ENCODE results near the gene SMG6.
A peak's percentile ranks its signal among the peaks of the same experiment; 100 is the strongest.

The SMG6 gene

DNA sequence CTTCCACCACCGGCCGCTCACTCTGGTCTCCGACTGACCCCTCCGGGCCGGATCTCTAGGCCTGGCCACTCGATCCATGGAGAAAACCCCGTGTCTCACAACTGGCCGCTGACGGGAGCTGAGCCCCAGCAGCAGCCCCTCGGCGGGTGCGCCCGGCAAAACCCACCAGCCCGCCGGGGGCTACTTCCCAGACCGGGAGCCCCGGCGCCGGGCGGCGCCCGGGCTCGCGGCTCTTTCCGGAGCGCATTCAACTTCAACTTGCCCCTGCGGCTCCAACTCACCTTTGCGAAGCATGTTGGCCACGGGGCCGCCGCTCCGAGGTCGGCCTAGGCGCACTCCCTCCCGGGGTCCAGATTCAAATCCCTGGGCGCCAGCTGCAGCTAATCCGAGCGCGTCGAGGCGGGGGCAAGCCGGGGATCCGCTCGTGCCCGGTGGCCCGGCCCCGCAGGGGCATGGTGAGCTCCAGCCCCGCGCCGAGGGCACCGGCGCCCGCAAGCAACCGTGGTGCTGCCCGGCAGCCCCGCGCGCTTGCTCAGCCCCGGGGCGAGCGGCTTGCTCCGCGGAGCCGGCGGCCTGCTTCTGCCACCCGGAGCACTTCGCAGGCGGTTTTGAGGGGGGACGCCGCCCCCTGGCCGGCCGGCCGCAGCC is 278.9 kb downstream of the SMG6 start:
- no peak for DNase-seq (ENCODE audit: low read depth)
- no peak overlapping the region for H3K4me3 ChIP-seq (ENCODE audit: low read depth, low read length)

DNA sequence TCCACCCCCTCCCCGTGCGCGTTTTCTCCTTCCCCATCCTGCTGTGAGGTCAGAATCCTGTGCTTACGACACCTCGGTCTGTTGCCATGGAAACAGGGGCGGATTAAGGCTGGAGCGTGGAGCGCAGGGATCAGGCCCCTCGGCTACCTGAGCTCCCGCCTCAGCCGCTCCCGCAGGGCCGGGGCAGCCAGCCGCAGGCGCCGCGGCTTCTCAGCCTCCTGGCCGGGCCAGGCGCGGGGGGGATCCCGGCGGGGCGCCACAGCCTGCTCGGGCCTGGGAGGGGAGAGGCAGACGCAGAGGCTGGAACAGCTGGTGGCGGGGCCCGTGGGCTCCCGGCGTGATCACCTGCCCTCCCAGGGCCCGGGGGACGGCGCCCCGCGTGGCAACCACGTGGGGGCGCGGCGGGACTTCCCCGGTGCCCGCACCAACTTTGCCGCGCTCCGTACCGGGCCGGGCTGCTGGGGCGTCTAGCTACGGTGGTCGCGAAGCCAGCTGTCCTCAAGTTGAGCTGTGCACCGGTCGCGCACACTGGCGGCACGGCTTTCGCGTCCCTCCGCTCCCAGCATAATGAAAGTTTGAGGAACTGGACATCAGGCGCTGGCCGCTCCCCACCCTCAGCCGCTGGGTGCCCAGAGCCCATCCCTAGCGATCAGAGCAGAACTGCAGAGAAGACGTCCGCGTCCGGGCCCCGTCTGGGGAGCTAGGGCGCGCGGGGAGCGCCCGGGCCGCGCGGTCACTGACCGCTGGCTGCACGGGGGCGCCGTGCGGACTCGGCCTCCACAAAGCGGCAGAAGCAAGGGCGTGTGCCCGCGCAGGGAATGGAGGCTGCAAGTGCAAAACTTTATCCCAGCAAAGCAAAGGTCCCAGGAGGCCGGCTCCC is 279.7 kb downstream of the SMG6 start:
- TF ChIP-seq, protein P1, sequence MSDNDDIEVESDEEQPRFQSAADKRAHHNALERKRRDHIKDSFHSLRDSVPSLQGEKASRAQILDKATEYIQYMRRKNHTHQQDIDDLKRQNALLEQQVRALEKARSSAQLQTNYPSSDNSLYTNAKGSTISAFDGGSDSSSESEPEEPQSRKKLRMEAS (IDR thresholded peaks at IDR 0.05; ENCODE audit: low read depth, low read length), result no peak
- no peak for TF ChIP-seq MYC (IDR thresholded peaks at IDR 0.05; ENCODE audit: low read depth, low read length)
- TF ChIP-seq, protein P2, sequence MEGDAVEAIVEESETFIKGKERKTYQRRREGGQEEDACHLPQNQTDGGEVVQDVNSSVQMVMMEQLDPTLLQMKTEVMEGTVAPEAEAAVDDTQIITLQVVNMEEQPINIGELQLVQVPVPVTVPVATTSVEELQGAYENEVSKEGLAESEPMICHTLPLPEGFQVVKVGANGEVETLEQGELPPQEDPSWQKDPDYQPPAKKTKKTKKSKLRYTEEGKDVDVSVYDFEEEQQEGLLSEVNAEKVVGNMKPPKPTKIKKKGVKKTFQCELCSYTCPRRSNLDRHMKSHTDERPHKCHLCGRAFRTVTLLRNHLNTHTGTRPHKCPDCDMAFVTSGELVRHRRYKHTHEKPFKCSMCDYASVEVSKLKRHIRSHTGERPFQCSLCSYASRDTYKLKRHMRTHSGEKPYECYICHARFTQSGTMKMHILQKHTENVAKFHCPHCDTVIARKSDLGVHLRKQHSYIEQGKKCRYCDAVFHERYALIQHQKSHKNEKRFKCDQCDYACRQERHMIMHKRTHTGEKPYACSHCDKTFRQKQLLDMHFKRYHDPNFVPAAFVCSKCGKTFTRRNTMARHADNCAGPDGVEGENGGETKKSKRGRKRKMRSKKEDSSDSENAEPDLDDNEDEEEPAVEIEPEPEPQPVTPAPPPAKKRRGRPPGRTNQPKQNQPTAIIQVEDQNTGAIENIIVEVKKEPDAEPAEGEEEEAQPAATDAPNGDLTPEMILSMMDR (IDR thresholded peaks at IDR 0.05; ENCODE audit: low read depth, low read length), result no peak
- no peak for TF ChIP-seq POLR2A (IDR thresholded peaks at IDR 0.05; ENCODE audit: extremely low read depth, insufficient read length)
- peak; percentile 49 for DNase-seq (ENCODE audit: low read depth)
- no peak overlapping the region for H3K4me3 ChIP-seq (ENCODE audit: low read depth, low read length)

More for the DNA sequence above, 278.9 kb downstream of the SMG6 start:
- TF ChIP-seq, protein P2 (IDR thresholded peaks at IDR 0.05; ENCODE audit: low read depth, low read length), result no peak
- no peak for TF ChIP-seq MYC (IDR thresholded peaks at IDR 0.05; ENCODE audit: low read depth, low read length)
- TF ChIP-seq POLR2A (IDR thresholded peaks at IDR 0.05; ENCODE audit: extremely low read depth, insufficient read length), result no peak
- TF ChIP-seq, protein P1 (IDR thresholded peaks at IDR 0.05; ENCODE audit: low read depth, low read length), result no peak

DNA sequence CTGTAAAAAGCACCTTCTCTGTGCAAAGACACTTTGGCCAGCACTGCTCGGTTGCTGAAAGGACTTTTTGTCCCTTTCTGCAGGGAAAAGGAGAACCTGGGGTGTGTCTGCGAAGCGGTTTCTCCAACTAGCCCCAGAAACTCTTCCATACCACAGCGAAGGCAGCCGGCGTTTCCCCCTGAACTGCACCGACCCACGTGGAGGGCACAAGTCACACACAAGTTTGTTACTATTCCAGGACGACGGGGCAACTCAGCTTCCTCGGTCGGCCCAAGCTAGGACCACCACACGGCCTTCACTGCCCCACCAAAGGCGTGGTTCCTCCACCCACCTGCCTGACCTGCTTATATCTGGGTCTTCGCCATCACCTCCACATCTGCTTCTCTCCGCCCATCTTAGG is 280.3 kb downstream of the SMG6 start:
- DNase-seq (ENCODE audit: low read depth), result no peak
- TF ChIP-seq, protein P2 (IDR thresholded peaks at IDR 0.05; ENCODE audit: low read depth, low read length), result no peak
- TF ChIP-seq MYC (IDR thresholded peaks at IDR 0.05; ENCODE audit: low read depth, low read length) (no peak), POLR2A (IDR thresholded peaks at IDR 0.05; ENCODE audit: extremely low read depth, insufficient read length) (no peak)
- TF ChIP-seq, protein P1 (IDR thresholded peaks at IDR 0.05; ENCODE audit: low read depth, low read length), result no peak
- no peak overlapping the region for H3K4me3 ChIP-seq (ENCODE audit: low read depth, low read length)

DNA sequence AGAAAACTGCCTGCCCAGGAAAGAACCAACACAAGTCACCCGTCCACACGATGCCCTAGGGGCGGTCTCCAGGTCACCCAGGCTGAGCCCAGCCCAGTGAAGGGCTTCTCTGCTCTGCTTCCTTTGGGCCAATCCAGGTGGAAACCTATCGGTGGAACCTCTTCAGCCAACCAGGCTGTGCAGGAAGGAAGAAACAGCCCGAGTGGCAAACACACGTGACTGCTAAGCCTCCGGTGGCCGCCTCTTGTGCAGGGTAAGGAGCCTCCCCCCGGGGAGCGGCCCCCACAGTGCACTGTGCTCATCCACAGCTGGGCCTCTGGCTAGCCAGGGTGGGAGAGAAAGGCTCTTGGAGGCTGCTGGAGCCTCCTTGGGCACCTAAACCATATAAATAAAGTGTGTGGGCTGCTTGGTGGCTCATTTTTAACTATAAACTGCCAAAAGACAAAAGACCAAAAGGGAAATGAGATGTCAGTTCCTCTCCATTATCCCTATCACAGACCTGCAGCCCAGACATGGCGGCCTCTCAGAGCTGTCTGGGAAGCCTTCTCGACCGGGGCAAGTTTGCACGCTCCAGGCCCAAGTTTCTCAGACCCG is 280.8 kb downstream of the SMG6 start:
- DNase-seq (ENCODE audit: low read depth), result no peak
- no peak overlapping the region for H3K4me3 ChIP-seq (ENCODE audit: low read depth, low read length)
- TF ChIP-seq, protein P2 (IDR thresholded peaks at IDR 0.05; ENCODE audit: low read depth, low read length), result no peak
- TF ChIP-seq MYC (IDR thresholded peaks at IDR 0.05; ENCODE audit: low read depth, low read length) (no peak), POLR2A (IDR thresholded peaks at IDR 0.05; ENCODE audit: extremely low read depth, insufficient read length) (no peak)
- TF ChIP-seq, protein P1 (IDR thresholded peaks at IDR 0.05; ENCODE audit: low read depth, low read length), result no peak

DNA sequence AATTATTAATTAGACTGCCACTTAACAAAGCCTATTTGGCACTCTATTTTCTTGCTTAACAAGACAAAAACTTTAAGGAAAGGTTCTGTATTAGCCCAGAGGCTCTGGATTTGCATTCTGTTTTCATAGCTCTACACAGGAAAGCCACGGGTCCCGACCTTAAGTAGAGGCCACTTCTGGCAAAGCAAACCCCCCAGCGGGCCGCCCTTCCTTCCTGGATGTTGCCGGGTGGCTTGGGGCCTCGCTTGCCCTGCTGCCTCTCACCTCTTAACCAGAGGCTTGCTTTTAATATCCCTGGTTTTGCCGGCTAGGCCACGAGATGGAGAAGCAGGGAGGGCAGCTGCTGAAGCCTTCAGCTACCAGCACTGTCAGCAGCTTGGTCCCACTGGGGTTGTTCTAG is 282.9 kb downstream of the SMG6 start:
- H3K4me3 ChIP-seq (ENCODE audit: low read depth, low read length), result no peak overlapping the region
- TF ChIP-seq, protein P2 (IDR thresholded peaks at IDR 0.05; ENCODE audit: low read depth, low read length), result no peak
- TF ChIP-seq, protein P1 (IDR thresholded peaks at IDR 0.05; ENCODE audit: low read depth, low read length), result no peak
- TF ChIP-seq POLR2A (IDR thresholded peaks at IDR 0.05; ENCODE audit: extremely low read depth, insufficient read length), result no peak
- no peak for DNase-seq (ENCODE audit: low read depth)
